GM21360 (cell line): ENCODE results near the gene RASSF1.
"Not testable (repeated sequence)": the region's sequence is repeated elsewhere in the genome, so short reads cannot be mapped to it uniquely, and the experiment has no call there.

Experiments
- ATAC-seq: cut with Tn5 transposase; IDR thresholded peaks from one replicate; pipeline ENCODE4 v1.9.1; 2021; ENCODE audit warnings: mild to moderate bottlenecking, moderate library complexity; ENCODE audit not compliant: unreplicated experiment

Gene RASSF1

DNA sequence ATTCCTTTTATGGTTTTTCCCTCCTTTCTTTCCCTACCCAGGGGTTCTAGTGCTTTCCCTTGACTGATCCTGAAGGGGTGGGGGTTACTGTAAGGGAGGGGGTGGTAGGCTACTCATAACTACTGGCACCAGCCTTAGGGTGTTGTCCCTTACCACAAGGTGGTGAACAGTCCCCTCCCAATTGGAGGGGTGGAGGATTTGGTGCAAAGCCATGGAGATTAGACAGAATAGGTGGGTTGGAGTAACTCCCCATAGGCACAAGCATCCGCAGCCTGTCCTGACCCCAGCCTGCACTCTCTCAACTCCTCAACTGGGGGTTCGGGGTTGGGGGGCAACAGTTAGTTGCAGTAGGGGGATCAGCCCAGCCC, 15.5 kb downstream of the RASSF1 start:
- no peak for ATAC-seq

DNA sequence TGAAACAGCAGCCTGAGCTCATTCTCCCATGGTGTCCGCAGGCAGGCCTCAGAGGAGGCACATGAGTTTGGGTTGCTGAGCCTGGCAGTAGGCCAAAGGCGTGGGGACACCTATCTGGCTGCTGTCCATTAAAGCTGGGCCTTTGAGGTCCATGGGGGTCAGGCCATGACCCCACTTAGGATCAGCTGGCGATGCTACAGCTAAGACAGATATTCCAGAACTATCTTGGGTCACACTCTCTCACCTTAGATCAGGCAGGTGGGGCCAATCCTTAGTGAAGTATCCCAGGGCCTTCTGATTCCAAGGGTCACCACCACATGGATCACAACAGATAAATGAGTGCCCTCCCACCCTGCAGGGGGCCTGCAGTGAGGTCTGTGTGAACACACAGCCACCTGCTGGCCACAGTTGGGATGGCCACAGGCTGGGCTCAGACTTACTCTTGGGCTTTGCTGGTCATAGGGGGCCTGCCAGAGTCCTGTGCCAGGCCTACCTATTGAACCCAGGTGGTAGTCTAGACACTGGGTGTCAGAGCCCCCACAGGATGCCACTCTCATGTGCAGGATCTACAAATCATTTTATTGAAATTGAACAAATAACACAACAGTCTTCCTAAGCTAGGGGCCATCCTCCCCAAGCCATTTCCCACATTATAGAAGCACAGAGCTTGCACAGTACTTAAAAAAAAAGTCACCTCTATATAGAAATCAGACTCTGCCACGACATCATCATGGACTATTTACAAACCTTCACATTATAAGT, 16.1 kb downstream of the RASSF1 start:
- ATAC-seq: no peak

DNA sequence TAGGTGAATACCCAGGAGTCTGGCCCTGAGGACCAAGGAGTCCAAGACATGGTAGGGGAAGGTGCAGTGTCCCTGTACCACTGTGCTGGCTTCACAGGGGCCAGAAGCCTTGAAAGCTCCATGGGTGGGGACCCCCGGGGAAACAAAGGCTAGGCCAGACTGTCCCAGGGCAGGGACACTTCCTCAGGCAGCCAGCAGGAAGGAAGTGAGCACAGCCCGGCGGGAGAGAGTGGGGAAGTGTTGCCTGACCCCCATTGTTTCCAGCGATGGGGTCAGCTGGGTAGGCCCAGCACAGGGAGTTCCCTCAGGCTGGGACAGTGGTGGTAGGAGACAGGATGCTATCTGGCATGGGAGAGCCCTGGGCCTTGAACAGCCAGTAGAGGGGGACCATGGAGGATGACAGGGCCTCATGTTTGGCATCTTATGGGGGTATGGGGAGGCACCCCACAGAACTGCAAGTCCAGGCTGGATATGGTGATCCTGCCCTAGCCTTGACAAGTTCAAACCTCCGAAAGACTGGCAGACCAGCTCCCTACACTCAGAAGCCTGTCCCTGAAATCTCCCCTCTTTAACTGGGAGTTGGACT, 16.9 kb downstream of the RASSF1 start:
- ATAC-seq: no peak

DNA sequence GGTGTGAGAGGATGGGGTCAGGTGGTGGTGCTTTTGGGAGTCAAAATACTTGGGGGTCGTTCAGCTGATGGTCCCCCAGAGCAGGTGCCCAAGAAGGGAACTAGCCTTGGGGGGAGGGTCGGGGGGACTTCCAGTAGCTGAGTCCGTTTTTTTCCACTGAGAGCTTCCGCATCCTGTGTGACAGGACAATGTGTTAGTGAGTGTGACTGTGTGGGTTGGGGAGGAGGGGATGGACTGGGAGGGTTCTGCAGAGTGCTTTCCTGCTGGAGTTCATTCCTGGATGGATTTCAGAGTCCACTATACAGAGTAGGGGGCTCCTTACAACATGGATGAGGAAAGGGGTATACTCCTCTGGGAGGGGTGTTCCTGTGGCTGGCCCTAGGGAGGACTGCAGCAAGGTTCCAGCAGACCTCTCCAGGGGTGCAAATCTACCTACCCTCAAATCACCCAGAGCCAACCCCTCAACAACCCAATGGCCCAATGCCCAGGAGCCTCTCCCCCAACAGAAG, 17.5 kb downstream of the RASSF1 start:
- no peak for ATAC-seq

DNA sequence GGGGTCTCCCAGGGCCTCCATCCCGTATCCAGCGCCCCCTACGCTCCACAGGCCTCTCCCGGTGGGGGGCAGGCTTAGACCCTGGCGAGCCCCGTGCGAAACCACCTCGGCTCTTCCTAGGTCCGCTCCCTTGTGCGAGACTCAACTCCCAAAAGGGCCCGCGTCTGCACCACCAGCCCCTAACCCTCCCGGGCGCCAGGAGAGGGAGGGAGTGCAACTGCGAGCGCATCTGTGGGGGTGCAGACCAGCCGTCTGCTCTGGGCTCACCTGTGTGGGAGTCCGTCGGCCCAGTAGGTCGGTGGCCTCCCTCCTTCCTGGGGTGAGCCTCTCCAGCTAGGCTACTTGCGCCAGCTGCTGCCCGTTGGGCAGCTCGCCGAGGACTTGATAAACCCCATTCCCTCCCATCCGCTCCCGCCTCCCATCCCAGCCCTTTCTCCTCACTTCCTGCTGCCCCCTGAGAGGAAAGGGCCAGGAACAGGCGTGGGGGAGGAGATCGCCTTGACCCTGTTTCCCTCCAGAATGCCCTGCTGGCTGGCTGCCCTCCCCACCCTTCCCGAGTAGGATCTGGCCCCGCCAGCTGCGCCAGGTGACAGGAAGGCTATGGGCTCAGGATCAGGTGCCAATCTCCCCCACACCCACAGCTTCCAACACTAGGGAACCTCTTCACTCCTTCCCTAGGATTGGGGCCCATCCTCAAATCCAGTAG, 18.1 kb downstream of the RASSF1 start, which contains the start of gene HYAL2:
HYAL2 (minus strand) TSS at position 360 of the 706 bp plus-strand sequence. CDS start 2,256 bp downstream, outside the sequence.
- ATAC-seq: no peak

DNA sequence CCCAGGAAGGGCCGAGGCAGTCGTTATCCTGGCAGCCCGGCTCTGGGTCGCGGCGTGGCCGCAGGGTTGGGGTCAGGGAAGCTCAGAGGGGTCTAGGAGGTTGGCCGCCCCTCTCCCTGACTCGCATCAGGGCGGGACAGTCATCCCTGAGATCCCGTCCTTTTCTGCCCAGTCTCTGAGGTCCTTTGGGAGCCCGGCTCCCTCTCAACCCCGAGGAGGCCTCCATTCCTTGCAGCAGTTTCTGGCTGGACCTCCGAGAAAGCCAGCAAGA, 18.6 kb downstream of the RASSF1 start:
- no peak for ATAC-seq

DNA sequence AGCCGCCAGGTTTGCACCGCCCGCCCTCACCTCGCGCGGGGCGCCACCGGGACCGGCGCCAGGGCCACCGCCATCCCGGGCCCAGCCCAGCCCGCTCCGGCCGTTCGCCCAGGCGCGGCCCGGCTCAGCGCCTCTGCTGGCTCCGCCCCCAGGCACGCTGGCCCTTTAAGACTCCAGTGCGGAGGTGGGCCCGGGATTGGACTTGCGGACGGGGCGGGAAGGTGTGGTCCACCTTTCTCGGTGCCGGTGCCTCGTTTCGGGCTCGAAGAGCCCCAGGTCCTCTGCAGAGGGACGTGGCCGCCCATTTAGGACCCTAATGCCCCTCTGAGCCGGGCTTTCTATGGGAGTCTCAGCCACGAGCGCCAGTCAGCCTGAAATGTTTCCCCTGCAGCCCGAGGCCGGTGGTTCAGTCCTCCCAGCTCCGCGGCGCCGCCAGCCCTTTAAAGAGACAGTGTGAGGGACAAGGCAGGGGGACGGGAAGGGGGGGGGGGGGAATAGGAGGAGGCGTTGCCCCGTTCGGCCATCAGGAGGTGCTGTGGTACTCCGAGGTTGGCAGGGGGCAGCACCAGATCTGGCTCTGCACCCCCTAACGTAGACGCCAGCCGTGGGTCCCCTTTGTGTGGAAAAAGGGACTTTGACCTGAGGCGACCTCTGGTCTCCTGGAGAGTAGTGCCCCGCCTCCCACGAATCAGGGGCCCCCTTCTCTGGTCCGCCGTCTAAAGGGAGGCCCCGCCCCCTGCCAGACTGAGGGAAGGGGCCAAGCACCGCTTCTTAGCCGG, 19.1 kb downstream of the RASSF1 start:
- peak; percentile 61 for ATAC-seq

DNA sequence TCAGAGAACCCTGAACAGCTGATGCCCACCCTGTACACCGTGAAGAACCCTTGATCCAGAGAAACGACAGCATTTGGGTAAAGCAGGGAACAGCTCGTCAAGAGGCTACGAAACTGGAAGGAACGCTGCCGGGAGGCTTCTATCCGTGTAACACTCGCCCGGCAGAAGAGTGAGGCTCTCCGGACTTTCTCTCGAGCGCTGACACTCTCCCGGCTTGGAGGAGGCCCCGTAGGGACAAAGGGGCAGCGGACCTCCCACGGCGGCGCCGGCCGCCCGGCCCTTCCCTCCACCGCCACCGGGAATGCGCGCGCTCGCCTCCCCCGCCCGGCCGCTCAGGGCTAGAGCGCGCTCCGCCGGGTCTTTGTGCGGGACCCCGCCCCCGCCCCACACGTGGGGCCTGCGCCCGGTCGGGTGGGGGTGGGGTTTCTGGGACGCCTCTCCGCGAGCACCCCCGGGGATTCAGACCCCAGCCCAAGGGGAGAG, 19.7 kb downstream of the RASSF1 start:
- ATAC-seq: peak; percentile 33

DNA sequence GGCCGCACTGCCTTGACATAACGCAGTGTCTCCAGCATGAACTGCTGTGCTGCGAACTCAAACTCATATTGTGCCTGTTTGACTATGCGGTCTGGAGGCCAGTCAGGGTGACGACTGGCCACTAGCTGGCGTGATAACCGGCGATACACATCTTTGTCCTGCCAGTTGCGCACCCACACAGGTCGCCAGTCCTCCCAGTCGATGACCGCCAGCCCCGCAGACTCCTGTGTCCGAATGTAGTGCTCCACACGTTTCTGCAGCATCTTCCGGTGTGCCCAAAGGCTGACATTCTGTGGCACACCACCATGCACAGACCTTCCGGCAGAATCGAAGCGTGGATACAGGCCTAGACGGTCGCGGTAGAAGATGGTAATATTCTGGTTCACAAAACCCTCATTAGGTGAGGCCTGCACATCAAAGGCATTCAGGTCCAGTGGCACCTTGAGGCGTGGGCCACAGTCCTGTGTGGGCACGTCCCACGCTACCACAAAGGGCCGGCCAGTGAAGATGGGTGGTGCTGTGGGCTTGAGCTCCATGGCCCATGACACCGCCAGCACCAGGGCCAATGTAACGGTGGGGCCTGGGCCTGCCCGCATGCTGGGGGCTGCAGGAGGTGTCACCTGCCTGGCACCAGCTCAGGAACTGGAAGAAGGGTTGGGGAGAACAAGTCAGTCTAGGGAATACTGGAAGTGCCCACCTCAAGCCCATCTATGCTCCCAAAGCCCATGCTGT, 20.6 kb downstream of the RASSF1 start:
- ATAC-seq: no peak

DNA sequence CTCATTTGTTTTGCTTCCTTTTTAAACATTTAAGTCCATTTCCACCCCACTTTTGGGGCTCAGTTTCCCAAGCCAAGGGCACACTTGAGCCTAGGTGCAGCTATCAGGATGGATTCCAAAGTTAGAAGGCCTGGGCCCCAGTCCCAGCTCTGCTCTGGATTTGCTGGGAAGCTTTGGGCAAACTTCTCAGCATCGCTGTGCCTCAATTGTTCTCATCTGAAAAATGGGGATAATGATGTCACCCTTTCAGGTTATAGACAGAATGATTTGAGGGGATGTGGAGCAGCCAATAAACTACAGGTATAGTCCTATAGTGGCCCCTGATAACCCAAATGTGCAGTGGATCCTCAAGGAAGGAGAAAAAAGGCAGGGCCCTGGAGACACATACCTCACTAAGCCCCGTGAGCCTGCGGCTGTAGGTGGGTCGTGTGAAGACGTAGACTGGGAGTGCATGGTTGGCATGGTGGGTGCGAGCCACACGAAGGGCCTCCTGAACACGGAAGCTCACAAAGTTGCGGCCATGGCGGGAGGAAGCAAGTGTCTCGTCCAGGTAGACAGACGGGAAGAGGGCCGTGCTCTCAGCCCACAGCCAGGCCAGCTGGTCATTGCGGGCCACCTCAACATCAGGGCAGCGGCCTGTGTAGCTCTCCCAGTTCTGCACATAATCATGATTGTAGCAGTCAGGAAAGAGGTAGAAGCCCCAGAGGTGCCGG, 21.3 kb downstream of the RASSF1 start:
- ATAC-seq: no peak

DNA sequence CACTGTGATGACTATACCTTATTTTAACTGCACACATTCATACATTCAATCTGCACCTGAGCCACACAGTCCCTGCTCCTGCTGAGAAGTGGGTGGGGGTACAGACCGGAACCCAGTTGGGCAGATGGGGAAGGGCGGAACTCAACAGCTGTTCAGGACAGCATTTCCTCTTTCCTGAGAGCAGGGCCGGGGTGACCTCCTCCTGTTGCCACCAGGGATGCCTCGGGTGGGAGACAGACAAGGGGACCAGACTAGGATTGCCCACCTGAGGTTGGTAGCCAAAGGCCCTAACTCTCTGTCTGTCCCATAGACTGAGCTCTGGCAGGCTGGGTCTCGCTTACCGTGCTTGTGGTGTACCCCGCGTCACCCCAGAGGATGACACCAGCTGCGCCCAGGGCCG, 22.0 kb downstream of the RASSF1 start:
- ATAC-seq: no peak

DNA sequence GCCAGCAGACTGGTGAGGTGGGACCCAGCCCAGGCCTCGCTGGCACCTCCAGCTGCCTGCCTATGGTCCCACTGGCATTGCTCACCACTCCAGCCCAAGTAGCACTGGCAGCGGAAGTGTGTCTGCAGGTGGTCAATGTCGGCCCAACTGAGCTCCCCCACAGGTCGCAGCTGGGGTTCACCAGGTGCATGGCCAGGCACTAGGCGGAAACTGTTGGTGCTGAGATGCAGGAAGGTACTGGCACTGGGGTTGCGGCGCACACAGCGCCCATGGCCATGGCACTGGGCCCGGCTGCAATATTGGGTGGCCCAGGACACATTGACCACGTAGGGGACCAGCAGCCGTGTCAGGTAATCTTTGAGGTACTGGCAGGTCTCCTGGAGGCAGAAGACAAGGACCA, 22.5 kb downstream of the RASSF1 start:
- no peak for ATAC-seq

DNA sequence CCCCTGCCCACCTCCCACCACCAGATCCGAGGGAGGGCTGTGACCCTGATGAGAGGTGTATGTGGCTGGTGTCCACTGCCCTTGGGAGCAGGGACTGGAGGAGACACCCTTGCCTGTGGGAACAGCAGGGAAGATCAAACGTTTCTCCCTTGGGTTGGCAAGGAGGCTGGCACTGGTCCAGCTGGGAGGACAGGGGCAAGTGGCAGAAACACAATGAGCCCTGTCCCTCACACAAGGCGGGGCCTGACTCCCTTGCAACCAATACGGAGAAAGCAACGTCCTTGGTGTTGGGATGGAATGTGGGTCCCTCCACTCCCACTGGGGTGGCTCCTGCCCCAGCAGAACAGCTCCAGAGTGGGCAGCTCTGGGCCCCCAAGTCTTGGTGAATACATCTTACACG, 23.3 kb downstream of the RASSF1 start:
- ATAC-seq: no peak

DNA sequence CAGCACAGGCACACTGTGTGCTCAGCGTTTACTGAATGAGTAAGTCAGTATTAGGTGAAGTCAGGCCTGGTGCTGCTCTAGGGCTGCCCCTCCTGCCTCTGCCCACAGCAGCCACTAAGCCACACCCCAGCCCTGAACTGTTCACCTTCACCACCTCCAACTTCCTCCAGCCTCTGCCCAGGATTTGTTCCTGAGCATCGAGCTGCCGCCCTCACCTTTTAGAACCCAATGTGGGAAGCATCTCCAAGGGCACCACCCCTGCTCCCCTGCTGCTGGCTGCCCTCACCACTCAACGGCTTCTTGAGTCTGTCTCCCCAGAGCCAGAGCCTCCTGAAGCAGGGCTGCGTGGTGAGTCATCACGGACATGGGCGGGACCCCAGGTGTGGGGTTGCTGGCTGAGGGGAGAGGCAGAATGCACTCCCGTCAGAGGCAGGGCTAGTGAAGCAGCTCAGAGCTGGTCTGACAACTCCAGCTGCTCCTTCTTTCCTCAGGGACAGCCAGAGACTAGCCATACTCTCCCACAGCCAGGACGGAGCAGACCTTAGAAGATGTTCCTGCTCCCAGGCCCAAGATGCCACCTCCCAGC, 23.9 kb downstream of the RASSF1 start:
- ATAC-seq: no peak

DNA sequence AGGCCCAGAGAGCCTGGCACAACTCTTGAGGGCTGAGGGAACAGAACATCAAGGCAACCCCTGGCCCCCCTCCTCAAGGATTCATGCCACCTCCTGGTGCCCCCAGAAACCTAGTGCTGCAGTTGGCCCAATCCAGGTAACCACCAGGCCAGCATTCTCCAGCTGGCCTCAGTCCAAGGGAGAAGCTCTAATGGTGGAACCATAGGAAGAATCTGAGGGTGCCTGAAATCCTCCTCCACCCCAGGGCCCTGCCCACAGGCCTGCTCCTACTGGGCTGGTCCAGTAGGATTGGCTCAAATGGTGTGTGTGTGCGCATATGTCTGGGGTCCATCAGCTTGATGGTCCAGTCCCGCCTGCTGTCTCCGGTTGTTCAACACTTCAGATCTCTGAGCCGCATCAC, 25.8 kb downstream of the RASSF1 start:
- no peak for ATAC-seq

DNA sequence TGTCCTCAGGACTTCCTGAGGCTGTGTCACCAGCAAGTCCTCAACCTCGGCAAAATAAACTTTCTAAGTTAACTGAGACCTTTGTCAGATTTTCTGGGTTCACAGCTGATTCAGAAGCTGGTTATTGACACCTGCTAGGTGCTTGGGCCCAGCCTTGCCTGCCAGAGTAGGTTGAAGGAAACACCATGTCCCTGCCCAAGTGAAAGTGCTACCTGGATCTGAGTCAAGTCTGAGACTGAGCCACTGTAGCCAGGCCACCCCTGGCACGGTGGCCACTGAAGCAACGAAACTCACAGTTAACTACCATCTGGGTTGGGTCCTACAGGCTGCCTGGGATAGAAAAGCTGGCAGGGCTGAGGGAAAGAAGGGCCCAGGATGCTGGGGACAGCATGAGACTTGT, 26.3 kb downstream of the RASSF1 start:
- no peak for ATAC-seq

DNA sequence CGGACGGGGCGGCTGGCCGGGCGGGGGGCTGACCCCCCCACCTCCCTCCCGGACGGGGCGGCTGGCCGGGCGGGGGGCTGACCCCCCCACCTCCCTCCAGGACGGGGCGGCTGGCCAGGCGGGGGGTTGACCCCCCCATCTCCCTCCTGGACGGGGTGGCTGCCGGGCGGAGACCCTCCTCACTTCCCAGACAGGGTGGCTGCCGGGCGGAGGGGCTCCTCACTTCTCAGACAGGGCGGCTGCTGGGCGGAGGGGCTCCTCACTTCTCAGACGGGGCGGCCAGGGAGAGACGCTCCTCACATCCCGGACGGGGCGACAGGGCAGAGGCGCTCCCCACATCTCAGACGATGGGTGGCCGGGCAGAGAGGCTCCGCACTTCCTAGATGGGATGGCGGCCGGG, 28.6 kb downstream of the RASSF1 start:
- not testable (repeated sequence) for ATAC-seq

DNA sequence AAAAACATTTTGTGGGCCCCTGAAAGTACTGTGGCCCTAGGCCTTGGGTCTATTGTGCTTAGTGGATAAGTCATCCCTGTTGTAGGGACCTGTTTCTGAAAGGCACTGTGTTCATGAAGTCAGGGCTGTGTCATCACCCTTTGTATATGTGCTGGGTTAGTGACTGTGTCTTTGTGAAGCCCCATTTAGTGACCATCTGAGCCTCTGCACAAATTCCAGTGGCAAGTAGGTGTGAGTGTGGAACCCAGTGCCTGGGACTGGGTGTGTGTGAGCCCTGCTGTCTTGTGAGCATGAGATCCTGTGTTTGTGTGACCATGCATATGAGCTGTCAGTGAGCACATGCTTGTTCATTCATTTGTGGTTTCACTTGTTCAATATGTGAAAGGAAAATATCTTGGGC, 36.0 kb downstream of the RASSF1 start:
- no peak for ATAC-seq

DNA sequence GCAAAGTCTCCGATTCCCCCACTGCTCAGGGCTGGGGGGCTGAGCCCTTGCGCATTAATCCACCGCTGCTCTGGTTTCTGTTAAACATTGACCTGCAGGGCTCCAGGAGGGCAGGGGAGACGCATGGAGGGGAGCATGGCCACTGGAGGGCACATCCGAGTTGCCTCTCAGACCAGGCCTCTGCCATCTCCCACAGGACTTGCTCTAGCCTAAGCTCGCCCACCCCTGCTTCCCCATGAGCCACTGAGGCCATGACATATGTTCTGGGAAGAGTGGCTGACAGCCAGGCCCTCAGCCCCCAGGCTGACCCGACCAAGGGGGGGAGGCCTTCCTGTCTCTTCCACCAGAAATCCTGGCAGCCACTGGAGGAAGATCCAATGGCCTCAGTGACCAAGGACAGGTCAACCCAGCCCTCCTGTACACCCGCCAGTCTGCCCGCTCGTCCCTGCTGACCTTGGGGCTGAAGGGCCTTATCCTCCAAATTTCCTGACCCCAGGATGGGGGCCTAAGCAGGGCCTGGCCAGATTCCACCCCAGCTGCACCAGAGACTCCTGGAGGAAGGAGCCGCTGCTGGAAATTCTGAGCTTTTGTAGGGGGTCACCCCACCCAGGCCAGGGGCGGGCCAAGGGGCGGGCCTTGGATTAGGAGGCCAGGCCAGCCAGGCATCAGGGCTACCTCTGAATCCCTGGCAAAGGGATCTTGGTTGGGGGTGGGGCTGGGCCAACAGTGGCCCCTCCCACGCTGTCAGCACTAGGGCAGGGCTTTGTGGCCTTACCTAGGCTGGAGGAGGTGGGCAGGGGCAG, 37.4 kb downstream of the RASSF1 start, which contains the start of gene HYAL1:
HYAL1 (minus strand) TSS at position 562 of the 803 bp plus-strand sequence. CDS start 618 bp downstream, outside the sequence.
- ATAC-seq: no peak
